ENCODE measurements around the gene ABCF2.
A peak's percentile ranks its signal among the peaks of the same experiment; 100 is the strongest.

The ABCF2 gene

GRCh38 chr7:151173386-151174245 lies 53.4 kb downstream of the ABCF2 start:
- Histone ChIP-seq H3K4me3 (no peak overlapping the region), H3K4me1 (no peaks in the 10 kb centered on the region), H3K27ac (no peak overlapping the region), H3K9me3 (no peaks in the 10 kb centered on the region), H3K27me3 (peaks cover 0 to 77% of the 10 kb centered on the region in 2 donors), H3K36me3 (no peaks in the 10 kb centered on the region)
- peak in 1 of 2 donors; percentile 61 for DNase-seq
- intact Hi-C loops (cut with DNase I; ENCODE audit: low total_unique reads) = loop anchor here (2.0 kb wide), 1 partner anchor 49 kb away; no protein-coding TSS in a partner anchor
- TF ChIP-seq CTCF (IDR thresholded peaks at IDR 0.05) = no peak

DNA sequence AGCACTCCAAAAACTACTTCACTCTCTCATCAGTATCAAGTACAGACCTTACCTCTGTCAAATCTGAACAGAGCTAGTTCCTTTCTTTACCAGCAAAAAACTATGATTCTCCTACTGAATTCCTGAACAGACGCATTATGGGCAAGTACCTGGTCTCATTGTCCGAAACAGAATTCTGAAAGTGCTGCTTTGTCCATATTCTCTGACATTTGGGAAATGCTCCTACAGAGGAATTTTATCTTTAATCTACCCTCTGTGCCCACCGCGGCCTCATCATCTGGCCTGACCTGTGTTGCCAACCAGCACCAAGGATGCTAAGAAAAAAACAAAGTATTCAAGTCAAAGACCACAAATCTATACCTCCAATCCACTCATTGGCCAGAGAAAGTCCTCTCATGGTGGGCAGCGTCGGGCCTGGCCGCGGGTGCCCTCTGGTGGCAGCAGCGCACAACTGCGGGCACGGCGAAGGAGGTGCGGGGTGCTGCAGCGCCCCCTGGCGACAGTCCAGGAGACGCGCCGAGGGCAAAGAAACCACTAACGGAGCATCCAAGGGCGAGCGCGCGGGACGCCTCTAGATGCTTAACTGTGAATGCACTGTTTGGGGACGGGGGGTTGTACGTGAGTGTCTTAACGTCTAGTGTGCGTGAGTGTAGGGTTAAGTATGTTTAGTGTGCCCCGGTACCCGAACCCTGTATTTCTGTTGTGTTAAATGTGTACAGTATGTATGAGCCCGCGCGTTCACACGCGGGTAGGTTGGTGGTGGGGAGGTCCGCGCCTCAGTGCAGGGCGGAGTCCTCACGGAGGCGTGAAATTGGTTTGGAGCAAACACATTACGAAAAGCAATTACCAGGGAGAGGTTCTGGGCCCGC lies 54.5 kb downstream of the ABCF2 start:
- no peaks in the 10 kb centered on the region for H3K9me3 ChIP-seq
- DNase-seq = peak; percentile 63 to 82

DNA sequence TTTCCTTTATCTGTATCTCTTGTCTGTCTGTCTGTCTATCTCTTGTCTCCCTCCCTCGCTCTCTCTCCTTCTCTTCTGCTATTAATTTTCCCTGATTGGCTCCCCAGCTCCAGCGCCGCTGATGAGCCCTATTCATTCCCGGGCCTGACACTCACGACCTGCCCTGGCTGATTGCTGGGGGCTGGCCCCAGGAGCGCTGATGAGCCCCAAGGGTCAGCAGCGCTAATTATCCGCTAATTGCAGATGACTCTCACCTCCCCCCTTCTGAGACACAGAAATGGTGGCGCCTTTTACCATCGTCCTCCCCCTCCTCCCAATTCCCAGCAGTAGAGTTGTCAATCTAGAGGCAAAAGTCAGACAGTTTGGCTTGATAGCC lies 58.2 kb downstream of the ABCF2 start:
- no peak overlapping the region for H3K27ac ChIP-seq
- H3K4me3 ChIP-seq = no peak overlapping the region
- intact Hi-C loops (cut with DNase I; ENCODE audit: low total_unique reads) = no loop called here
- DNase-seq = no peak
- H3K9me3 ChIP-seq = no peaks in the 10 kb centered on the region
- H3K4me1 ChIP-seq = peaks cover 0 to 19% (median 18%) of the 10 kb centered on the region in 4 donors
- no peak for TF ChIP-seq CTCF (IDR thresholded peaks at IDR 0.05)
- no peaks in the 10 kb centered on the region for H3K36me3 ChIP-seq
- peaks cover 0 to 80% of the 10 kb centered on the region in 2 donors for H3K27me3 ChIP-seq

More for the DNA sequence above, 54.5 kb downstream of the ABCF2 start:
- Histone ChIP-seq H3K4me1 (peaks cover 0 to 9% (median 8%) of the 10 kb centered on the region in 4 donors), H3K27ac (no peak overlapping the region), H3K36me3 (no peaks in the 10 kb centered on the region), H3K4me3 (no peak overlapping the region), H3K27me3 (peaks cover 0 to 77% of the 10 kb centered on the region in 2 donors)
- intact Hi-C loops (cut with DNase I; ENCODE audit: low total_unique reads) = loop anchor here (2.0 kb wide), 1 partner anchor 48 kb away; no protein-coding TSS in a partner anchor
- TF ChIP-seq CTCF (IDR thresholded peaks at IDR 0.05) = peak; percentile 100

GRCh38 chr7:151168003-151168786 lies 58.8 kb downstream of the ABCF2 start:
- intact Hi-C loops (cut with DNase I; ENCODE audit: low total_unique reads) = no loop called here
- Histone ChIP-seq H3K36me3 (no peaks in the 10 kb centered on the region), H3K4me1 (peaks cover 0 to 19% (median 18%) of the 10 kb centered on the region in 4 donors), H3K4me3 (peak overlapping the region; percentile 31 to 44), H3K27me3 (peaks cover 0 to 78% of the 10 kb centered on the region in 2 donors), H3K9me3 (no peaks in the 10 kb centered on the region), H3K27ac (no peak overlapping the region)
- peak in 1 of 2 experiments; percentile 44 for TF ChIP-seq CTCF (IDR thresholded peaks at IDR 0.05)
- no peak for DNase-seq

Measured in tibial artery (tissue), 4 donors.